Lung (tissue), 12 donors: ENCODE data around the gene EYS. TPM values are rescaled to one million over a fixed set of nuclear protein-coding genes. Genes with fewer than 3 reads are reported as not detected.

Experiments used
- ATAC-seq: fragments of 200-7000 bp; cut with Tn5 transposase; one replicate; pipeline ENCODE4 v1.9.1; 2020; ENCODE audit warnings: moderate number of reproducible peaks; ENCODE audit not compliant: insufficient read depth, low FRiP score
- DNase-seq, 3 donors: peaks; one replicate each; pipeline ENCODE4 v3.0.0-alpha.2; 2013 to 2017
- H3K27ac ChIP-seq, 2 donors: one replicate each; pipeline ENCODE4 v1.5.1; 2013; ENCODE audit warnings: mild to moderate bottlenecking in 2 of 2, moderate library complexity in 2 of 2, control low read depth in 1 of 2, inconsistent platforms in 1 of 2, low read depth in 1 of 2, low read length in 1 of 2
- H3K27me3 ChIP-seq, 3 donors: one replicate each; pipeline ENCODE4 v1.5.1; 2013; ENCODE audit warnings: low read length in 2 of 3; ENCODE audit not compliant: control insufficient read depth in 3 of 3, insufficient read depth in 3 of 3
- H3K36me3 ChIP-seq, 4 donors: one replicate each; pipeline ENCODE4 v1.5.1; 2013; ENCODE audit warnings: low read length in 4 of 4, mild to moderate bottlenecking in 1 of 4, moderate library complexity in 1 of 4; ENCODE audit not compliant: control insufficient read depth in 4 of 4, insufficient read depth in 4 of 4
- H3K4me1 ChIP-seq, 5 donors: one replicate each; pipeline ENCODE4 v1.5.1; 2013; ENCODE audit warnings: low read length in 5 of 5, mild to moderate bottlenecking in 2 of 5, moderate library complexity in 1 of 5; ENCODE audit not compliant: control insufficient read depth in 5 of 5, insufficient read depth in 5 of 5
- H3K4me3 ChIP-seq: one replicate; pipeline ENCODE4 v1.5.1; 2013; ENCODE audit warnings: mild to moderate bottlenecking, control low read depth, moderate library complexity
- H3K9ac ChIP-seq, 2 donors: one replicate each; pipeline ENCODE4 v1.5.1; 2013; ENCODE audit warnings: low read length in 2 of 2, control low read depth in 1 of 2; ENCODE audit not compliant: insufficient read depth in 1 of 2
- H3K9me3 ChIP-seq, 4 donors: one replicate each; pipeline ENCODE4 v1.5.1; 2013; ENCODE audit warnings: low read length in 3 of 4, mild to moderate bottlenecking in 1 of 4, moderate library complexity in 1 of 4; ENCODE audit not compliant: control insufficient read depth in 4 of 4, insufficient read depth in 3 of 4
- WGBS, 2 donors: extraction: QIAGEN DNeasy Blood & Tissue Kit; methylation state at CpG; one replicate each; pipeline ENCODE4 v1.1.7; 2013; 5-methylcytosine and 5-hydroxymethylcytosine counted together
- polyA plus RNA-seq, 2 donors: library from polyadenylated mRNA; stranded (reverse); fragments of 200-250 nt; gene quantifications; one replicate each; pipeline ENCODE4 v1.2.1, GENCODE V29; 2013
- total RNA-seq, 2 donors: library from RNA; depleted of rRNA in 1 of 2; stranded (reverse); fragments of >200 nt in 1 of 2; gene quantifications; one replicate each; pipeline ENCODE4 v1.2.1, GENCODE V29; 2014 to 2021
- TF ChIP-seq, protein P1 (sequence below): IDR thresholded peaks from 2 replicates; pipeline ENCODE4 v1.5.1; 2012; ENCODE audit warnings: mild to moderate bottlenecking; ENCODE audit errors: control extremely low read depth, extremely low read depth
- donor health status: control.
- donor health status: control.
- donor health status: Bipolar disorder and iron deficiency.
- donor health status: healthy.
- donor health status: DM: yes; HTN: yes; CAD: no.

The EYS gene
- total and polyA plus RNA-seq, 4 donors: 0.06 to 0.34 (median 0.12) TPM

DNA sequence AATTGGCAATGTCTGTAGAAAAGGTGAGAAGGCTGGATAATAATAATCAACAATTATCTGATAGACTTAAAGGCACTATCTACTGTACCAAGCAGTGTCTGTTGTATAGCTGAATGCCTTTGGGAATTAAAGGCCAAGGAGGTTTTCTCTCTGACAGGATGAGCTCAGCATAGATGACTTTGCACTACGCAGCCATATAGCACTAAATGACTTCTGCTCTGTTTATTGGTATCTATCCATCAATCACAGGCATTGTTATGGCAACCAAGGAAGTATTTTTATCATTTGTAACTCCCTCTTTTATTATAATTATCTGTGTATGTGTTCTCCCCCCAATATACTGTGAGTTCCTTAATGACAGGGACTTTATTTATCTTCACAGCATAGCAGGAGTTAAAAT lies 1417.1 kb downstream of the EYS start:
- no peaks in the 10 kb centered on the region for H3K36me3 ChIP-seq
- no peaks in the 10 kb centered on the region for H3K27me3 ChIP-seq
- DNase-seq (no peak), ATAC-seq (no peak)
- H3K9ac ChIP-seq: no peak overlapping the region
- WGBS, 2 donors: 80 to 96% methylated on average over 1 of the region's 1 CpG
- TF ChIP-seq, protein P1, sequence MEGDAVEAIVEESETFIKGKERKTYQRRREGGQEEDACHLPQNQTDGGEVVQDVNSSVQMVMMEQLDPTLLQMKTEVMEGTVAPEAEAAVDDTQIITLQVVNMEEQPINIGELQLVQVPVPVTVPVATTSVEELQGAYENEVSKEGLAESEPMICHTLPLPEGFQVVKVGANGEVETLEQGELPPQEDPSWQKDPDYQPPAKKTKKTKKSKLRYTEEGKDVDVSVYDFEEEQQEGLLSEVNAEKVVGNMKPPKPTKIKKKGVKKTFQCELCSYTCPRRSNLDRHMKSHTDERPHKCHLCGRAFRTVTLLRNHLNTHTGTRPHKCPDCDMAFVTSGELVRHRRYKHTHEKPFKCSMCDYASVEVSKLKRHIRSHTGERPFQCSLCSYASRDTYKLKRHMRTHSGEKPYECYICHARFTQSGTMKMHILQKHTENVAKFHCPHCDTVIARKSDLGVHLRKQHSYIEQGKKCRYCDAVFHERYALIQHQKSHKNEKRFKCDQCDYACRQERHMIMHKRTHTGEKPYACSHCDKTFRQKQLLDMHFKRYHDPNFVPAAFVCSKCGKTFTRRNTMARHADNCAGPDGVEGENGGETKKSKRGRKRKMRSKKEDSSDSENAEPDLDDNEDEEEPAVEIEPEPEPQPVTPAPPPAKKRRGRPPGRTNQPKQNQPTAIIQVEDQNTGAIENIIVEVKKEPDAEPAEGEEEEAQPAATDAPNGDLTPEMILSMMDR: no peak
- no peaks in the 10 kb centered on the region for H3K9me3 ChIP-seq
- H3K4me3 ChIP-seq: no peak overlapping the region
- no peaks in the 10 kb centered on the region for H3K4me1 ChIP-seq
- no peak overlapping the region for H3K27ac ChIP-seq

DNA sequence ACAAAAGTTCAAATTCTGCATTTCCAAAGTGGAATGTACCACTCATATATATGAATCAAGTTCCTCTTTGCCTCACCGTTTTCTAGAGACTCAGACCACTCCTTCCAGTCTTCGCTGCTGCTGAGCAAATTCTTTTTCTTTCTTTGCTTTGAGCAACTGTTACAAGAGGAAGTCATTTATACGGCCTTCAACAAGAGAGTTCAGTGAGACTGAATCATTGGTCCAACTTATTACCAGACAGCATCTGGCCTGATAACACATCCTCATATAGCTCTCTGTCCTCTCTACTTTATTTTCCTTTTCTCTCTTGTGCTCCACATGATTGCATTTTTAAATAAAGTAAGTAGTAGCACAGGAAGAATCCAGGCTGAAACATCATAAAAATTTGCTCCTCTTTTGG lies 1418.7 kb downstream of the EYS start:
- ATAC-seq: no peak
- WGBS, 2 donors: 27 to 29% methylated on average over 3 of the region's 3 CpGs

DNA sequence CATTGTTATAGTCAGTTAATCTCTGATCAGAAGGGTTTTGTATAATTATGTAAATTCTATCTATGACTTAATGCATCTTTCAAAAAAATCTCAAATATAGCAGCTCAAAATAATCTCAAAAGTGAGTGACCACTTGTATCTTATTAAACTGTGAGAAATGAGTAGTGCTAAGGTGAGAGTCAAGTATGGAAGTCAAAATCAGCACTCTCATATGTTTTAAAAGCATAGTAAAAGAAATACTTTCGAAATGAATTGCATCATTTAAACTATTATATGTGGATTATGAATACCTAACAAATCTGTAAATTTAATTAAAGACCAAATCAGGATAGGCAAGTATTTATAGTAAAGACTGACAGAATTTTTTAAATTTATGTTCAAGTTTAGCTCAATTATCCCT lies 1425.9 kb downstream of the EYS start:
- no peak overlapping the region for H3K27ac ChIP-seq
- no peaks in the 10 kb centered on the region for H3K36me3 ChIP-seq
- ATAC-seq (no peak), DNase-seq (no peak)
- H3K4me1 ChIP-seq: peaks cover 0 to 7% (median 0%) of the 10 kb centered on the region in 5 donors
- no peaks in the 10 kb centered on the region for H3K27me3 ChIP-seq
- H3K9ac ChIP-seq: no peak overlapping the region
- H3K4me3 ChIP-seq: no peak overlapping the region
- H3K9me3 ChIP-seq: no peaks in the 10 kb centered on the region
- WGBS, 2 donors: 70 to 79% methylated on average over 1 of the region's 1 CpG
- TF ChIP-seq, protein P1: no peak

More for the DNA sequence above, 1418.7 kb downstream of the EYS start:
- no peaks in the 10 kb centered on the region for H3K27me3 ChIP-seq
- no peak overlapping the region for H3K9ac ChIP-seq
- no peak for DNase-seq
- H3K36me3 ChIP-seq: no peaks in the 10 kb centered on the region
- no peaks in the 10 kb centered on the region for H3K9me3 ChIP-seq
- H3K4me1 ChIP-seq: no peaks in the 10 kb centered on the region
- H3K27ac ChIP-seq: no peak overlapping the region
- TF ChIP-seq, protein P1: no peak
- no peak overlapping the region for H3K4me3 ChIP-seq

- Histone ChIP-seq H3K27ac (no peak overlapping the region), H3K9me3 (no peaks in the 10 kb centered on the region), H3K9ac (no peak overlapping the region), H3K27me3 (no peaks in the 10 kb centered on the region), H3K36me3 (no peaks in the 10 kb centered on the region), H3K4me3 (no peak overlapping the region), H3K4me1 (peaks cover 0 to 7% (median 0%) of the 10 kb centered on the region in 5 donors)
- no peak for ATAC-seq
- TF ChIP-seq, protein P1: no peak
- peak; percentile 64 to 85 (median 82) for DNase-seq
- WGBS, 2 donors: 67 to 70% methylated on average over 1 of the region's 1 CpG
Observed at GRCh38 chr6:64280569-64280968, 1426.5 kb downstream of the EYS start.
